HepG2 (cell line): ENCODE measurements around the gene DDX18. TPM values are rescaled to one million over a fixed set of nuclear protein-coding genes. Genes with fewer than 3 reads are reported as not detected.

Source experiments
- ATAC-seq: fragments of 200-7000 bp; cut with Tn5 transposase; 3 replicates; pipeline ENCODE4 v1.9.1; 2020; ENCODE audit warnings: mild to moderate bottlenecking, moderate library complexity
- BruUV-seq: library from RNA; stranded (reverse); fragments of 400-500 nt; replicated peaks from 2 replicates; lab custom pipeline; 2021; lab: Mats Ljungman, UMichigan
- CTCF ChIA-PET: fragments of 300-600 bp; formaldehyde crosslinking; extraction: SDS; loops from one replicate; lab custom pipeline; 2021; ENCODE audit warnings: low total read pairs, inconsistent platforms, low intra/inter-chr PET ratio; lab: Yijun Ruan, JAX
- POLR2A ChIA-PET: fragments of 350-600 bp; sonication (Branson Sonifier 250); formaldehyde crosslinking; loops from one replicate; lab custom pipeline; 2020; ENCODE audit warnings: antibody characterized with exemption, inconsistent platforms; lab: Yijun Ruan, JAX
- DNase-seq: peaks from one replicate; pipeline ENCODE4 v3.0.0-alpha.2; 2015; ENCODE audit warnings: low spot score
- FAIRE-seq: peaks from 3 replicates; lab custom pipeline; 2011; peaks lifted over from hg19 to GRCh38; lab: Jason Lieb, UNC
- H2AFZ ChIP-seq: one replicate; pipeline ENCODE4 v1.6.1; 2011; ENCODE audit warnings: low read length, inconsistent platforms
- H3K27ac ChIP-seq: fragments of 300-600 bp; 3 replicates; pipeline ENCODE4 v1.8.0; 2011; ENCODE audit warnings: mixed run types, mild to moderate bottlenecking, mixed read lengths, low read length, inconsistent platforms; ENCODE audit not compliant: insufficient read depth; ENCODE audit errors: extremely low read length
- H3K27me3 ChIP-seq, 2 experiments: fragments of 200-600 bp in 1 of 2; 2 replicates in 1 of 2; 3 replicates in 1 of 2; pipeline versions ENCODE4 v1.6.0 to v1.8.0; 2011; ENCODE audit warnings: low read length in 2 of 2, mild to moderate bottlenecking in 2 of 2, moderate library complexity in 2 of 2, inconsistent platforms in 1 of 2; ENCODE audit not compliant: insufficient read depth in 2 of 2, control insufficient read depth in 1 of 2
- H3K36me3 ChIP-seq, 2 experiments: fragments of 200-600 bp in 1 of 2; replicated peaks in 1 of 2; 2 replicates in 1 of 2; 3 replicates in 1 of 2; pipeline versions ENCODE4 v1.5.1 to v1.8.0; 2011; ENCODE audit warnings: low read length in 2 of 2, inconsistent platforms in 1 of 2; ENCODE audit not compliant: insufficient read depth in 2 of 2, control insufficient read depth in 1 of 2
- H3K4me1 ChIP-seq: 2 replicates; pipeline ENCODE4 v1.5.1; 2012; ENCODE audit warnings: low read length, inconsistent platforms; ENCODE audit not compliant: insufficient read depth
- H3K4me2 ChIP-seq: 2 replicates; pipeline ENCODE4 v1.6.0; 2011; ENCODE audit warnings: low read depth, low read length, inconsistent platforms
- H3K4me3 ChIP-seq, 3 experiments: fragments of 200-600 bp in 1 of 3; sonication (generic), shearing (Covaris generic) in 1 of 3; replicated peaks in 1 of 3; 2 replicates each; pipeline ENCODE4 v1.5.1; 2011 to 2016; ENCODE audit warnings: low read length in 3 of 3, inconsistent platforms in 2 of 3, low read depth in 2 of 3, mild to moderate bottlenecking in 2 of 3, control low read depth in 1 of 3, mixed read lengths in 1 of 3; ENCODE audit not compliant: insufficient read depth in 1 of 3
- H3K79me2 ChIP-seq: one replicate; pipeline ENCODE4 v1.6.1; 2011; ENCODE audit warnings: low read length, inconsistent platforms; ENCODE audit not compliant: insufficient read depth
- H3K9ac ChIP-seq: 2 replicates; pipeline ENCODE4 v1.6.0; 2011; ENCODE audit warnings: mild to moderate bottlenecking, low read depth, low read length, inconsistent platforms; ENCODE audit not compliant: insufficient read depth
- H3K9me3 ChIP-seq: 2 replicates; pipeline ENCODE4 v1.5.1; 2012; ENCODE audit warnings: mild to moderate bottlenecking, low read length
- H4K20me1 ChIP-seq: 2 replicates; pipeline ENCODE4 v1.6.0; 2011; ENCODE audit warnings: inconsistent platforms, mild to moderate bottlenecking, low read length, moderate library complexity; ENCODE audit not compliant: insufficient read depth
- EP300 ChIP-seq, 3 experiments: sonication (generic) in 1 of 3; formaldehyde crosslinking in 1 of 3; IDR thresholded peaks; 2 replicates each; pipeline versions ENCODE4 v1.5.1 to v1.6.1; 2011 to 2020; ENCODE audit warnings: low read depth in 2 of 3, low read length in 2 of 3, borderline replicate concordance in 1 of 3, improper control_type of control experiment in 1 of 3, mild to moderate bottlenecking in 1 of 3, missing genetic modification reagents in 1 of 3, moderate library complexity in 1 of 3
- HOXD1 ChIP-seq: sonication (generic); formaldehyde crosslinking; IDR thresholded peaks from 2 replicates; pipeline ENCODE4 v1.5.0; 2020; ENCODE audit warnings: missing genetic modification reagents
- NFYC ChIP-seq: IDR thresholded peaks from 2 replicates; pipeline ENCODE4 v1.6.1; 2016; ENCODE audit warnings: missing genetic modification reagents, missing compliant biosample characterization
- SMAD1 ChIP-seq: sonication (generic); formaldehyde crosslinking; IDR thresholded peaks from 2 replicates; pipeline ENCODE4 v1.4.0; 2020; ENCODE audit warnings: missing genetic modification reagents, low read depth, mild to moderate bottlenecking, borderline replicate concordance
- ZHX2 ChIP-seq, 2 experiments: sonication (generic) in 1 of 2; formaldehyde crosslinking in 1 of 2; IDR thresholded peaks; 2 replicates each; pipeline versions ENCODE4 v1.6.1 to v1.9.0; 2014 to 2022; ENCODE audit warnings: antibody characterized with exemption in 1 of 2, borderline replicate concordance in 1 of 2, inconsistent platforms in 1 of 2, low read depth in 1 of 2, missing genetic modification reagents in 1 of 2
- ZNF367 ChIP-seq: sonication (generic); formaldehyde crosslinking; IDR thresholded peaks from 2 replicates; pipeline ENCODE4 v1.4.0; 2020; ENCODE audit warnings: missing genetic modification reagents, borderline replicate concordance
- ZNF674 ChIP-seq: sonication (generic); formaldehyde crosslinking; IDR thresholded peaks from 2 replicates; pipeline ENCODE4 v1.5.0; 2020; ENCODE audit warnings: low read depth, mild to moderate bottlenecking, missing genetic modification reagents
- ZNF709 ChIP-seq: sonication (generic); formaldehyde crosslinking; IDR thresholded peaks from 2 replicates; pipeline ENCODE4 v1.5.0; 2020; ENCODE audit warnings: mild to moderate bottlenecking, missing genetic modification reagents
- WGBS: methylation state at CpG from one replicate; pipeline ENCODE4 v1.1.6; 2017; ENCODE audit warnings: low lambda C conversion rate; 5-methylcytosine and 5-hydroxymethylcytosine counted together
- in situ Hi-C: cut with HindIII; loops from 2 replicates; pipeline ENCODE4 v1.10.0; 2017; ENCODE audit warnings: low pct_unique_long_range_greater_than_20kb; ENCODE audit not compliant: extremely low pct_ligation_motif_present
- intact Hi-C: fragments of 100-400 bp; cut with micrococcal nuclease; formaldehyde crosslinking; loops from one replicate; pipeline ENCODE4 v1.10.0; 2022; ENCODE audit not compliant: unreplicated experiment
- polyA plus RNA-seq, 8 experiments: library from polyadenylated mRNA; depleted of rRNA in 3 of 8; stranded (reverse) in 7 of 8; unstranded in 1 of 8; fragments of >200 nt; fragmentation: Illumina TruSeq in 4 of 8; extraction: Trizol in 4 of 8; gene quantifications; 2 replicates each; pipeline versions ENCODE4 v1.2.1 to v1.2.3, GENCODE V29; 2011 to 2016; ENCODE audit warnings: low read depth in 4 of 8, missing spikeins in 1 of 8, mixed read lengths in 1 of 8; ENCODE audit not compliant: insufficient read depth in 1 of 8
- total RNA-seq, 5 experiments: library from RNA; depleted of rRNA; stranded (reverse); fragments of >200 nt; fragmentation: Illumina TruSeq; extraction: Trizol; gene quantifications; 2 replicates each; pipeline ENCODE4 v1.2.3, GENCODE V29; 2016; ENCODE audit warnings: low read depth in 1 of 5

The DDX18 gene
- total and polyA plus RNA-seq, 2 of the 13 experiments (the other 11 are each of a cell fraction or from before 2014, with no cell fraction given) = 64.0 to 134 TPM

GRCh38 chr2:117774716-117775115, 39.8 kb upstream of the DDX18 start:
- BruUV-seq = no TSS peak
- Histone ChIP-seq H3K4me2 (no peak overlapping the region), H2AFZ (no peak overlapping the region), H3K4me3 (no peak overlapping the region), H3K9ac (no peak overlapping the region), H3K27ac (no peak overlapping the region), H3K9me3 (no peaks in the 10 kb centered on the region), H3K36me3 (no peaks in the 10 kb centered on the region), H3K79me2 (no peaks in the 10 kb centered on the region), H3K27me3 (no peaks in the 10 kb centered on the region), H3K4me1 (no peaks in the 10 kb centered on the region), H4K20me1 (no peaks in the 10 kb centered on the region)
- 0% methylated on average over 1 of the region's 1 CpG for WGBS
- POLR2A ChIA-PET = no interaction called here
- FAIRE-seq = no peak
- no peak for ATAC-seq
- in situ Hi-C loops (loop anchor here (25.0 kb wide), 1 partner anchor 312 kb away; no protein-coding TSS in a partner anchor), intact Hi-C loops (no loop called here)
- no peak for DNase-seq
- no peak for TF ChIP-seq ZNF367 (CRISPR knock-in tag)
- TF ChIP-seq ZNF674 (CRISPR knock-in tag) = no peak
- TF ChIP-seq EP300 (IDR thresholded peaks at IDR 0.05; ENCODE audit: low read depth in 2 of 2, low read length in 2 of 2) = no peak
- no peak for TF ChIP-seq EP300 (CRISPR knock-in tag; IDR thresholded peaks at IDR 0.05; ENCODE audit: borderline replicate concordance)
- CTCF ChIA-PET = no interaction called here

GRCh38 chr2:117775703-117776219, 38.7 kb upstream of the DDX18 start:
- Histone ChIP-seq H3K27me3 (no peaks in the 10 kb centered on the region), H3K4me2 (no peak overlapping the region), H3K4me1 (no peaks in the 10 kb centered on the region), H4K20me1 (no peaks in the 10 kb centered on the region), H3K4me3 (no peak overlapping the region), H3K79me2 (no peaks in the 10 kb centered on the region), H3K27ac (no peak overlapping the region), H2AFZ (no peak overlapping the region), H3K9ac (no peak overlapping the region), H3K36me3 (no peaks in the 10 kb centered on the region), H3K9me3 (no peaks in the 10 kb centered on the region)
- no peak for DNase-seq
- no peak for FAIRE-seq
- TF ChIP-seq NFYC (no peak), HOXD1 (CRISPR knock-in tag) (no peak), ZHX2 (IDR thresholded peaks at IDR 0.05; ENCODE audit: low read depth) (no peak), ZHX2 (CRISPR knock-in tag; IDR thresholded peaks at IDR 0.05; ENCODE audit: borderline replicate concordance) (no peak), ZNF709 (CRISPR knock-in tag) (no peak), SMAD1 (no peak)
- POLR2A ChIA-PET = no interaction called here
- in situ Hi-C loops (no loop called here), intact Hi-C loops (no loop called here)
- ATAC-seq = no peak
- no TSS peak for BruUV-seq
- CTCF ChIA-PET = no interaction called here
